Lower leg skin (tissue), 3 donors: ENCODE results near the gene LINS1.

ENCODE experiments used
- POLR2A ChIP-seq, 2 donors: fragments of 450-650 bp; IDR thresholded peaks; one replicate each; pipeline ENCODE4 v1.6.1; 2016 to 2017; ENCODE audit warnings: antibody characterized with exemption in 2 of 2, mild to moderate bottlenecking in 1 of 2, moderate library complexity in 1 of 2
- TF ChIP-seq, protein P1 (sequence below), 3 donors: fragments of 450-650 bp; IDR thresholded peaks; one replicate each; pipeline ENCODE4 v1.5.1; 2016; ENCODE audit warnings: antibody characterized with exemption in 3 of 3, mild to moderate bottlenecking in 3 of 3, moderate library complexity in 2 of 3

DNA sequence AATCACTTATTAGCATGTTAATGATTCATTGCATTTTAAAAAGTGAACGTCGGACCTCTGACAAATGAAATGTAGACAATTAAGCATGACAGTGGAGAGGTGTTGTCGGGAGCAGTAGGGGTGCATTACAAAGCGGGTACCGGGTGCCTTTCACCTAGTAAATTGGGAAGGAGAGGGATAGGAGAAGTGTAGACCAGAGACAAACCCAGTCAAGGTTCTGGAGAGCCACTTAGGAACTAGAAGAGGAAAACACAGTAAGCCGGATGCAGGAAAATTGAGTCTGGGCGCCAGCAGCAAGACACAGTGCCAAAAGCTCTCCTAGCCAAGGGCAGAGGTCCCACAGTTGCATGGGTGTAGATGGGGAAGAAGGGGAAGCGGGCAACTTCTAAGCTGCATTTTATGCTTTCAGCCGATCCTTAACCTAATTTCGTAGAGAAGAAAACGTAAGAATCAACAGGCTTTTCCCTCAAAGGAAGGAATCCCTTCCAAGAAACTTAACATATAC is 70.1 kb downstream of the LINS1 start:
- no peak for TF ChIP-seq POLR2A (IDR thresholded peaks at IDR 0.05)
- TF ChIP-seq, protein P1, sequence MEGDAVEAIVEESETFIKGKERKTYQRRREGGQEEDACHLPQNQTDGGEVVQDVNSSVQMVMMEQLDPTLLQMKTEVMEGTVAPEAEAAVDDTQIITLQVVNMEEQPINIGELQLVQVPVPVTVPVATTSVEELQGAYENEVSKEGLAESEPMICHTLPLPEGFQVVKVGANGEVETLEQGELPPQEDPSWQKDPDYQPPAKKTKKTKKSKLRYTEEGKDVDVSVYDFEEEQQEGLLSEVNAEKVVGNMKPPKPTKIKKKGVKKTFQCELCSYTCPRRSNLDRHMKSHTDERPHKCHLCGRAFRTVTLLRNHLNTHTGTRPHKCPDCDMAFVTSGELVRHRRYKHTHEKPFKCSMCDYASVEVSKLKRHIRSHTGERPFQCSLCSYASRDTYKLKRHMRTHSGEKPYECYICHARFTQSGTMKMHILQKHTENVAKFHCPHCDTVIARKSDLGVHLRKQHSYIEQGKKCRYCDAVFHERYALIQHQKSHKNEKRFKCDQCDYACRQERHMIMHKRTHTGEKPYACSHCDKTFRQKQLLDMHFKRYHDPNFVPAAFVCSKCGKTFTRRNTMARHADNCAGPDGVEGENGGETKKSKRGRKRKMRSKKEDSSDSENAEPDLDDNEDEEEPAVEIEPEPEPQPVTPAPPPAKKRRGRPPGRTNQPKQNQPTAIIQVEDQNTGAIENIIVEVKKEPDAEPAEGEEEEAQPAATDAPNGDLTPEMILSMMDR (IDR thresholded peaks at IDR 0.05) = no peak
